ENCODE measurements around the gene BICC1.
"Not testable (repeated sequence)": the region's sequence is repeated elsewhere in the genome, so short reads cannot be mapped to it uniquely, and the experiment has no call there.

Gene BICC1

GRCh38 chr10:58836991-58837575 lies 324.4 kb downstream of the BICC1 start:
- DNase-seq = no peak

- DNase-seq = no peak
These were observed 325.2 kb downstream of the BICC1 start for GRCh38 chr10:58837826-58838225.

- no peak for DNase-seq
These were observed 326.0 kb downstream of the BICC1 start for GRCh38 chr10:58838561-58839208.

- DNase-seq = no peak
These were observed 327.1 kb downstream of the BICC1 start for GRCh38 chr10:58839771-58840170.

- DNase-seq = no peak
These were observed 328.3 kb downstream of the BICC1 start for GRCh38 chr10:58840840-58841435.

GRCh38 chr10:58842860-58843376 lies 330.2 kb downstream of the BICC1 start:
- DNase-seq = no peak

GRCh38 chr10:58843760-58844159 lies 331.1 kb downstream of the BICC1 start:
- no peak for DNase-seq

GRCh38 chr10:58844680-58845079 lies 332.0 kb downstream of the BICC1 start:
- no peak for DNase-seq

GRCh38 chr10:58846856-58847255 lies 334.2 kb downstream of the BICC1 start:
- no peak for DNase-seq

GRCh38 chr10:58851606-58852005 lies 338.9 kb downstream of the BICC1 start:
- no peak for DNase-seq

GRCh38 chr10:58853668-58854067 lies 341.0 kb downstream of the BICC1 start:
- no peak for DNase-seq

GRCh38 chr10:58854811-58855210 lies 342.1 kb downstream of the BICC1 start:
- DNase-seq = no peak

- DNase-seq = no peak
These were observed 344.0 kb downstream of the BICC1 start for GRCh38 chr10:58856508-58857240.

GRCh38 chr10:58857251-58857805 lies 344.7 kb downstream of the BICC1 start:
- DNase-seq = no peak

- not testable (repeated sequence) for DNase-seq
These were observed 345.5 kb downstream of the BICC1 start for GRCh38 chr10:58858123-58858522.

GRCh38 chr10:58859526-58859925 lies 346.9 kb downstream of the BICC1 start:
- no peak for DNase-seq

- DNase-seq = no peak
These were observed 355.0 kb downstream of the BICC1 start for GRCh38 chr10:58867683-58868082.

- DNase-seq = no peak
These were observed 356.2 kb downstream of the BICC1 start for GRCh38 chr10:58868736-58869435.

- DNase-seq = no peak
These were observed 357.4 kb downstream of the BICC1 start for GRCh38 chr10:58870070-58870469.

- DNase-seq = no peak
These were observed 360.5 kb downstream of the BICC1 start for GRCh38 chr10:58873161-58873560.
